Measurements from ENCODE around the gene UBE2D1. TPM values are rescaled to one million over a fixed set of nuclear protein-coding genes. Genes with fewer than 3 reads are reported as not detected.

The UBE2D1 gene
- total and polyA plus RNA-seq, 2 of the 13 experiments (the other 11 are each of a cell fraction or from before 2014, with no cell fraction given) = 6.2 to 13.8 TPM

DNA sequence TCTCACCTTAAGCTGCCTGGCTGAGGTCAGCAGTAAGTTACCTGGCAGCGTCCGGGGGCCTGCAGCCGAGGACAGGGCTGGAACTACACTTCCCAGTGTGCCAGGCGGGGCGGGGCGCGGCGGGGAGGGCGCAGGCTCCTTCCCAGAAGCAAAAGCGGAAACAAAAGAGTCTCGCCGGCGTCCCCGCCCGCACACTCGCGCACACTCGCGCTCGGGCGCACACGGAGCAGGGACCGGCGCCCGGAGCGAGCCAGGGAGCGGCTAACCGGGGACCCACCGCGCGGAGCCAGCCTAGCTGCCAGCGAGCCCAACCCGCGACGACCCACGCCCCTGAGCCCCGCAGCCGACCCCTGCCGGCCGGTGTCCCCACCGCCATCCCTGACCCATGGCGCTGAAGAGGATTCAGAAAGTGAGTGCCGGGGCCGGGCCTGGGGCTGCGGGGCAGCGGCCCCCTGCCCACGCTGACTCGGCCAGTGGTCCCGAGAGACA lies at the start of gene UBE2D1 (continued):
- TF ChIP-seq SRSF9 (IDR thresholded peaks at IDR 0.05; ENCODE audit: borderline replicate concordance, insufficient read depth, low read depth, low read length, poor library complexity, severe bottlenecking) (no peak), NR2F6 (IDR thresholded peaks at IDR 0.05) (no peak), NR2F6 (CRISPR knock-in tag; IDR thresholded peaks at IDR 0.05) (peak; percentile 19; the same call in 1 of the 2 replicates), SOX13 (IDR thresholded peaks at IDR 0.05) (no peak), SOX13 (CRISPR knock-in tag; conservative IDR thresholded peaks at IDR 0.05 in 1 of 2, IDR thresholded peaks at IDR 0.05 in 1 of 2) (peak in 1 of 2 experiments; percentile 32; a peak in 1 of 4 replicates), CBX1 (IDR thresholded peaks at IDR 0.05; ENCODE audit: low read depth) (peak; percentile 23), PHF5A (CRISPR knock-in tag; IDR thresholded peaks at IDR 0.05; ENCODE audit: low read depth, unreplicated experiment) (no peak), ZNF549 (CRISPR knock-in tag; IDR thresholded peaks at IDR 0.05) (peak; percentile 76; the same call in 1 of the 2 replicates), CHD4 (IDR thresholded peaks at IDR 0.05; ENCODE audit: borderline replicate concordance, low read length) (no peak), MBNL3 (CRISPR knock-in tag; conservative IDR thresholded peaks at IDR 0.05) (no peak), ZNF234 (CRISPR knock-in tag; conservative IDR thresholded peaks at IDR 0.05) (no peak), ZMAT3 (CRISPR knock-in tag; conservative IDR thresholded peaks at IDR 0.05) (0 out of 2 replicates have a peak, but pooled peaks have one; percentile 47), TSC22D2 (CRISPR knock-in tag; IDR thresholded peaks at IDR 0.05; ENCODE audit: borderline replicate concordance) (peak; percentile 45; the same call in 1 of the 2 replicates)
- TF ChIP-seq, protein P1, sequence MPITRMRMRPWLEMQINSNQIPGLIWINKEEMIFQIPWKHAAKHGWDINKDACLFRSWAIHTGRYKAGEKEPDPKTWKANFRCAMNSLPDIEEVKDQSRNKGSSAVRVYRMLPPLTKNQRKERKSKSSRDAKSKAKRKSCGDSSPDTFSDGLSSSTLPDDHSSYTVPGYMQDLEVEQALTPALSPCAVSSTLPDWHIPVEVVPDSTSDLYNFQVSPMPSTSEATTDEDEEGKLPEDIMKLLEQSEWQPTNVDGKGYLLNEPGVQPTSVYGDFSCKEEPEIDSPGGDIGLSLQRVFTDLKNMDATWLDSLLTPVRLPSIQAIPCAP (CRISPR knock-in tag; IDR thresholded peaks at IDR 0.05; ENCODE audit: low read depth) = no peak
- TF ChIP-seq, protein P2, sequence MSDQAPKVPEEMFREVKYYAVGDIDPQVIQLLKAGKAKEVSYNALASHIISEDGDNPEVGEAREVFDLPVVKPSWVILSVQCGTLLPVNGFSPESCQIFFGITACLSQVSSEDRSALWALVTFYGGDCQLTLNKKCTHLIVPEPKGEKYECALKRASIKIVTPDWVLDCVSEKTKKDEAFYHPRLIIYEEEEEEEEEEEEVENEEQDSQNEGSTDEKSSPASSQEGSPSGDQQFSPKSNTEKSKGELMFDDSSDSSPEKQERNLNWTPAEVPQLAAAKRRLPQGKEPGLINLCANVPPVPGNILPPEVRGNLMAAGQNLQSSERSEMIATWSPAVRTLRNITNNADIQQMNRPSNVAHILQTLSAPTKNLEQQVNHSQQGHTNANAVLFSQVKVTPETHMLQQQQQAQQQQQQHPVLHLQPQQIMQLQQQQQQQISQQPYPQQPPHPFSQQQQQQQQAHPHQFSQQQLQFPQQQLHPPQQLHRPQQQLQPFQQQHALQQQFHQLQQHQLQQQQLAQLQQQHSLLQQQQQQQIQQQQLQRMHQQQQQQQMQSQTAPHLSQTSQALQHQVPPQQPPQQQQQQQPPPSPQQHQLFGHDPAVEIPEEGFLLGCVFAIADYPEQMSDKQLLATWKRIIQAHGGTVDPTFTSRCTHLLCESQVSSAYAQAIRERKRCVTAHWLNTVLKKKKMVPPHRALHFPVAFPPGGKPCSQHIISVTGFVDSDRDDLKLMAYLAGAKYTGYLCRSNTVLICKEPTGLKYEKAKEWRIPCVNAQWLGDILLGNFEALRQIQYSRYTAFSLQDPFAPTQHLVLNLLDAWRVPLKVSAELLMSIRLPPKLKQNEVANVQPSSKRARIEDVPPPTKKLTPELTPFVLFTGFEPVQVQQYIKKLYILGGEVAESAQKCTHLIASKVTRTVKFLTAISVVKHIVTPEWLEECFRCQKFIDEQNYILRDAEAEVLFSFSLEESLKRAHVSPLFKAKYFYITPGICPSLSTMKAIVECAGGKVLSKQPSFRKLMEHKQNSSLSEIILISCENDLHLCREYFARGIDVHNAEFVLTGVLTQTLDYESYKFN (CRISPR knock-in tag; conservative IDR thresholded peaks at IDR 0.05) = peak; percentile 37; the same call in 1 of the 2 replicates
- TF ChIP-seq, protein P3, sequence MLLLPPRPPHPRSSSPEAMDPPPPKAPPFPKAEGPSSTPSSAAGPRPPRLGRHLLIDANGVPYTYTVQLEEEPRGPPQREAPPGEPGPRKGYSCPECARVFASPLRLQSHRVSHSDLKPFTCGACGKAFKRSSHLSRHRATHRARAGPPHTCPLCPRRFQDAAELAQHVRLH (CRISPR knock-in tag; IDR thresholded peaks at IDR 0.05; ENCODE audit: borderline replicate concordance, low read depth) = 0 out of 2 replicates have a peak, but pooled peaks have one; percentile 24

Measured in HepG2 (cell line).